BLaER1 (cell line): ENCODE results near the gene MIR17HG.

Experiments used
- H3K27ac ChIP-seq: shearing (Covaris generic); formaldehyde crosslinking; 2 replicates; pipeline ENCODE4 v1.8.1; 2022
- H3K27me3 ChIP-seq: shearing (Covaris generic); formaldehyde crosslinking; 2 replicates; pipeline ENCODE4 v1.8.1; 2022
- H3K36me3 ChIP-seq: shearing (Covaris generic); formaldehyde crosslinking; 2 replicates; pipeline ENCODE4 v1.8.1; 2022
- H3K4me1 ChIP-seq: shearing (Covaris generic); formaldehyde crosslinking; 2 replicates; pipeline ENCODE4 v1.8.1; 2022
- H3K4me2 ChIP-seq: shearing (Covaris generic); formaldehyde crosslinking; 2 replicates; pipeline ENCODE4 v1.8.1; 2022
- H3K4me3 ChIP-seq: shearing (Covaris generic); formaldehyde crosslinking; 2 replicates; pipeline ENCODE4 v1.8.1; 2022
- H3K9ac ChIP-seq: shearing (Covaris generic); formaldehyde crosslinking; 2 replicates; pipeline ENCODE4 v1.8.1; 2022
- H3K9me3 ChIP-seq: shearing (Covaris generic); formaldehyde crosslinking; 2 replicates; pipeline ENCODE4 v1.8.1; 2022
- H4K20me1 ChIP-seq: shearing (Covaris generic); formaldehyde crosslinking; 2 replicates; pipeline ENCODE4 v1.8.1; 2022
- Cebpa-rat ChIP-seq: shearing (Covaris generic); IDR thresholded peaks from 2 replicates; pipeline ENCODE4 v1.8.1; 2022

Gene MIR17HG

DNA sequence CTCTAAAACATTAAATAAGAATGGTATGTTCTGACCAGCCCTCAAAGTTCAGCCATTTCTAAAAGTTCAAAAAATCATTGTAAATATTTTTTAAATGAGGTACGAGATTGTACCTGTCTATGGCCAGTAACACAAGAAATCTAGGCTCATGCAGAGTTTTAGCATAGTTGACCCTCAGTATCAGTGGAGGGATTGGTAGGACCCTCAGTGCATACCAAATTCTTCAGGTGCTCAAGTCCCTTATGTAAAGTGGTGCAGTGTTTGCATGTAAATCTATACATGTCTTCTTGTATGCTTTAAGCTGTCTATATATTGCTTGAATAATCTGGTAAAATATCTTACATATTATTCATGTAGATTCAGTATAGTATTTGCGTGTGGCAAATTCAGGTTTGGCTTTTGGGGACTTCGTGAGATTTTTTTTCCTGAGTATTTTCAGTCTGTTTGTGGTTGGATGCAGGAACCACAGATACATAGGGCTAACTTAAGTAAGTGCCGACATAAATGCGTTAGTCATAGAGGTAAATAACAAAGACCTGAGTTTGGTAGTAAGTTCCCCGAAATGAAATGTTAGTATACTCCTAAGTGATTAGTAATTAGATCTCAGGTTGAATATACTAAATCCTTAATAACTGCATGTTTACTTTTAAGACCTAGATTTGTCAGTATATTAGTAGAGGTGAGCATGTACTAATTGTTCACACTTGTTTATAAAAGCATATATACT is 7.8 kb downstream of the MIR17HG start:
- H3K27ac ChIP-seq = no peak overlapping the region
- H3K9me3 ChIP-seq = no peaks in the 10 kb centered on the region
- peaks cover 100% of the 10 kb centered on the region for H4K20me1 ChIP-seq
- H3K4me3 ChIP-seq = no peak overlapping the region
- no peaks in the 10 kb centered on the region for H3K27me3 ChIP-seq
- peaks cover 82% of the 10 kb centered on the region for H3K36me3 ChIP-seq
- no peak for TF ChIP-seq Cebpa-rat
- no peak overlapping the region for H3K4me2 ChIP-seq
- H3K4me1 ChIP-seq = peaks cover 30% of the 10 kb centered on the region
- no peak overlapping the region for H3K9ac ChIP-seq

DNA sequence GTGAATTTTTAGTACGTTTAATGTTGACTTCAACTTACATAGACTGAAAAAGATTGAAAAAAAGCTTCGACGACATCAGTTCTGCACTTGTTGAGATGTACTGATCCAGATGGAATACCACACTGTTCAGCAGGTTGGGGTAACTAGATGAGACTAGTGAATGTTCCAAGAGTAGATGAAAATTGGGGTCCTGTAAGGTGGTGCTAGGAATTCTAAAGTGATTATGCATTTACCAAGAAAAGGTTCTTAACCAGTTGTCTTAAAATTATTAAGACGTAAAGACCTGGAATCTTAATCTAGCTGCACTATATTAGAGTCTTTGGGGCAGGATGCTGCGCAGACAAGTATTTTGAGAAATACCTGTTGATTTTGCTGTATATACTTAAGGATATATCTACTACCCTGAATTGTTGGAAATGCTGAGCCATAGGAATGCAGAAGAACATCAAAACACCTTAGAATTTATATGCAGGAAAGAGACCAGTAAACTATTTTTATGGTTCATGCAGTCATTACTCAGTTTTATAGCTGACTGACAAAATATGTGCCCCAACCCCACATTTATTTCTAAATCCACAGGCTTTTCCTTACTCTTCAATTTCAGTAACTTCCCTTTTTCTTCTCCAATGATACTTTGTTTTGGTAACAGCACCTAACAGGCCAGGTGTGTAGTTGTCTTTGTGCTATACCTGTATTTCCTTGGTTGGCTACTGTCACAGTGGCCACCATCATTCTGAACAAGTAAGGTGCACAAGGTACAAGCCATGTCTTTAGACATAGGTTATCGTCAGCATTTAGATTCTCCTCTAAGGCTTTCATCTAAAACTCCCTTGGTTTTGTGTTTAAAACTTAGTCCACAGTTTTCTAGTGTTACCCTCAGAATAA is 8.6 kb downstream of the MIR17HG start:
- Histone ChIP-seq H4K20me1 (peaks cover 99% of the 10 kb centered on the region), H3K27me3 (no peaks in the 10 kb centered on the region), H3K4me2 (no peak overlapping the region), H3K27ac (no peak overlapping the region), H3K4me1 (peaks cover 22% of the 10 kb centered on the region), H3K9ac (no peak overlapping the region), H3K36me3 (peaks cover 74% of the 10 kb centered on the region), H3K9me3 (no peaks in the 10 kb centered on the region), H3K4me3 (no peak overlapping the region)
- no peak for TF ChIP-seq Cebpa-rat

DNA sequence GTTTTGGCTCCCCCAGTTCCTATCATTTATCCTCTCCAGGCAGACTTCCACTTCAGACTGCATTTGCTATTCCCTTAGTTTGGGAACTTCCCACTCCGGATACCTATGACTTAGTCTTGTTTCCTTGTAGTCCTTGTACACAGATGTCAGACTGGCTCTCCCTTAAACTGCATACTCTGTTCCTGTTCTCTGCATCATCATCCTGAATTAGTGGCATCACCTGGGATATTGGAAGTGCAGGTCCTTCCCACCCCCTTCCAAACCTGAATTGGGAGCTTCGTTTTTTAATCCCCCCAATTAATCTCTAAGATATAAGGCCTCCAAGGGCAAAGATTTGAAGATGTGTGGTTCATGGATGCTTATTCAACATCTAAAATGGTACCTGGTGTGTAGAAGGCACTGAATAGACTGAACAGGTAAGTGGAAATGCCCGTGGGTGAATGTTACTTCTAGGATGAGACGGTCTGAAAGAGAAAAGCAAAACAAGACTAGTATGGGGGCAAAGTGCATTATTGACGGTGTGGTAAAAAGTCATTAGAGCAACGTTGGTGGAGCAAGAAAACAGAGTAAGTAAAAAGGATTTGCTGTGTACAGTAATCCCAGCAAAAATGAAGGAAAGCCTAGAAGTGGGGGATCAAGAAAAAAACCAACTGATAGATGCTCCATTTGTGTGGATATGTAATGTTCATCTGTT is 9.6 kb downstream of the MIR17HG start:
- Histone ChIP-seq H3K9ac (no peak overlapping the region), H3K36me3 (peaks cover 64% of the 10 kb centered on the region), H3K9me3 (no peaks in the 10 kb centered on the region), H3K4me3 (no peak overlapping the region), H3K27me3 (no peaks in the 10 kb centered on the region), H3K27ac (no peak overlapping the region), H4K20me1 (peaks cover 95% of the 10 kb centered on the region), H3K4me1 (peaks cover 12% of the 10 kb centered on the region), H3K4me2 (no peak overlapping the region)
- TF ChIP-seq Cebpa-rat = no peak

DNA sequence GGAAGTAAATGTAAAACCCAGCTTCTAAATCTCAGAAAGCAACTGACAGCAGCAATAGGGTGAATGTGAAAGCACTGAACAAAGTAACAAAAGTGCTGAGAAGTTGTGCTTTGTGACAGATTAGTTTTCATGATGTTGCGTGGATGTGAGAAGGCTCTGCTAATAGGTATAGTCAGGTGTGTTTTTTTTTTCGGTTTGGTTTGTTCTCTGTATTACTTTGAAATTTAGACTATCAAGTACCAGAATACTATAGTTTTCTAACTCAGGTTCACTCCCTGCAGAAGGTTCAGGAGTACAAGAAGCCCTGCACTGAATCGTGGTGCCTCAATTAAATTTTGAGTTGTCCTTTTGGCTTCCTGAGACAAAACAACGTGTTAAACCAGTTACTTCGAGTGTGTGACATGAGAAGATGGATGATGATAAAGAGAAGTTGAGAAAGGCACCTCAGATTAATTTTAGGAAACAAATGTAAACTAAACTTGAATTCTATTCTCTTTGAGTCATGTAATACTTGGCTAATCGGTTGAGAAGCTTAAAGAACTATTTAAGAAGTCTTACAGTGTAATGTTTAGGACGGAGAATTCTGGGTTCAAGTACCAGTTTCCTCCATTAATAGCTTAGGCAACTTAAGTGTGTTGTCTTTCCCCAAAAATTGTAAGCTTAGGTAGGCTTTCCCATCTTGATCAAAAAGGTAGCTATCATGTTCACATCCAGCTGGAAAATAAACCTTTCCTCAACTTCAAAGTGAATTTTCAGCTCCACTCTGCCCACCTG is 10.3 kb downstream of the MIR17HG start:
- H3K9me3 ChIP-seq = no peaks in the 10 kb centered on the region
- no peak overlapping the region for H3K4me2 ChIP-seq
- peaks cover 92% of the 10 kb centered on the region for H4K20me1 ChIP-seq
- no peak overlapping the region for H3K4me3 ChIP-seq
- peaks cover 4% of the 10 kb centered on the region; the same call in 1 of the 2 replicates for H3K4me1 ChIP-seq
- no peak overlapping the region for H3K9ac ChIP-seq
- no peaks in the 10 kb centered on the region for H3K27me3 ChIP-seq
- no peak for TF ChIP-seq Cebpa-rat
- H3K27ac ChIP-seq = no peak overlapping the region
- peaks cover 57% of the 10 kb centered on the region for H3K36me3 ChIP-seq

DNA sequence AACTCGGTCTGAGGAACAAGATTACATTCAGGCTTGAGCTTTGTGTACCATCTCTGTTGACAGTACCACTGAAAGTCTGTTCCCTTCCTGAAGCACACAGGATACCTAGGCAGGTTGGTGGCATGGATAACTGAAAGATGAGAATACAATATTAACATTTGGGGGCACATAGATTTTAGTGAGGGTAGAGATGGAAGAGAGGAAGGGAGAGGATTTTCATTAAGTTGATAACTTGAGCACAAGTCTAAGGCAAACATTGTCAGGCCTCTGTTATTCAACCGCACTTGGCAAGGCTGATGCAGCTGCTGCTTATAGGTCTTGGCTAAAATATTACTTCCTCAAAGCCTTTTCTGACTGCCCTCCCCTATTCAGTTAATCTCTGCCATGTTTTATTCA is 10.9 kb downstream of the MIR17HG start:
- Histone ChIP-seq H3K9ac (no peak overlapping the region), H4K20me1 (peaks cover 92% of the 10 kb centered on the region), H3K36me3 (peaks cover 51% of the 10 kb centered on the region), H3K27ac (no peak overlapping the region), H3K4me1 (peaks cover 3% of the 10 kb centered on the region; the same call in 1 of the 2 replicates), H3K4me2 (no peak overlapping the region), H3K9me3 (no peaks in the 10 kb centered on the region), H3K27me3 (no peaks in the 10 kb centered on the region), H3K4me3 (no peak overlapping the region)
- no peak for TF ChIP-seq Cebpa-rat

DNA sequence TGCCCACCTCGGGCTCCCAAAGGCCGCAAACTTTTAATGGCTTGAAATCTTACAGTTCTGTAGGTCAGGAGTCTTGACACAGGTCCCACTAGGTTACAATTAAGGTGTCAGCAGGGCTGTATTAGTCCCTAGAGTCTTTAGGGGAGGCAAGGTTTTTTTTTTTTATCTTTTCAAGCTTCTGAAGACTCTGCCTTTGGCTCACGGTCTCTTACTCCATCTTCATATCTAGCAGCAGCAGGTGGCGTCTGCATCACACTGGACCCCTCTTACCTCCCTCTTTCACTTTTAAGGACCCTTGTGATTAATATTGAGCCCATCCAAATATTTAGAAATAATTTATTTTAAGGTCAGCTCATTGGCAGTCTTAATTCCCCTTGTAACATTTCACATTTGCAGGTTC is 11.6 kb downstream of the MIR17HG start:
- Histone ChIP-seq H3K9me3 (no peaks in the 10 kb centered on the region), H3K27me3 (no peaks in the 10 kb centered on the region), H3K36me3 (peaks cover 44% of the 10 kb centered on the region), H3K4me3 (no peak overlapping the region), H3K9ac (no peak overlapping the region), H4K20me1 (peaks cover 91% of the 10 kb centered on the region), H3K4me2 (no peak overlapping the region), H3K27ac (no peak overlapping the region), H3K4me1 (peaks cover 3% of the 10 kb centered on the region; the same call in 1 of the 2 replicates)
- no peak for TF ChIP-seq Cebpa-rat

DNA sequence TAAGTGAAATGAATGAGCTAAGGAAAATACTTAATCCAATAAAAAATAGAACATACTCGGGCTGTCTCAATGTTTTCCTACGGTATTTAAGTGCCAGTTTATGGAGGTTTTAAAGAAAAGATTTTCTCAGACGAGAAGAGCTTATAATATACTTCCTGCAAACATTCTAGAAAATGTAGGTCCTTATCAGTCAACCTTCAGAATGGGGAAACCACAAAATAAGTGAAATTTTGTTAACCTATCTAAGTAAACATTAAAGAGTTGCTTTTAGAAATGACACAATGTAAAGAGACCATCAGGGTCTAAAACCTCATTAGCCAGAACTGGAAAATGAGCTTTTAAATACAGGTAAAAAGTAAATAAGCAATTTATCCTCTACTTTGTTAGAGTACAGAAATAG is 12.1 kb downstream of the MIR17HG start:
- no peak overlapping the region for H3K4me2 ChIP-seq
- TF ChIP-seq Cebpa-rat = no peak
- H3K4me1 ChIP-seq = peaks cover 3% of the 10 kb centered on the region; the same call in 1 of the 2 replicates
- H3K9ac ChIP-seq = no peak overlapping the region
- H3K9me3 ChIP-seq = no peaks in the 10 kb centered on the region
- no peak overlapping the region for H3K4me3 ChIP-seq
- peaks cover 85% of the 10 kb centered on the region for H4K20me1 ChIP-seq
- no peaks in the 10 kb centered on the region for H3K27me3 ChIP-seq
- H3K27ac ChIP-seq = no peak overlapping the region
- H3K36me3 ChIP-seq = peaks cover 39% of the 10 kb centered on the region

DNA sequence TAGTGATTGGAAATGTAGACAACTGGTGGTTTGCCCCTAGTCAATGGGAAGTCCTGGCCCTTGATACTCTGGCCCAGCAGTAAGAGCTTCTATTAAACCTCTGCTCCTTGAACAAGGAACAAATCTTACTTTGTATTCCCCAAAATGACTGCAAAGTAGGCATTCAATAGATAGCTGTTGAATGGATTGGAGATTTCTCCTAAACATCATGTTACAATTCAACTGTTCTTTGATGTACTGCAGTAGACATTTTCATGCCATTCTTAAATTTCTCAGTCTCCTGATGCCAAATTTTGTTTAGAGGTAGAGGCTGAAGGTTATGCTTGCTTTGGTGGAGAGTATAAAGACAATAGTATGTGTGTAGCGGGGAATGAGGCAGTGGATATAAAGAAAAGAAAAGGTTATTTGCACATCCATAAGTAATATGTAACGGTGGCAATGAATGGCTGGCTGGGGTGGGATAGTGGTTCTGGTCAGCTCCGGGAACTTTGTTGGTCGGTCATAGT is 12.8 kb downstream of the MIR17HG start:
- no peaks in the 10 kb centered on the region for H3K9me3 ChIP-seq
- H3K4me1 ChIP-seq = peaks cover 3% of the 10 kb centered on the region; the same call in 1 of the 2 replicates
- no peak overlapping the region for H3K9ac ChIP-seq
- no peak overlapping the region for H3K4me2 ChIP-seq
- no peak overlapping the region for H3K27ac ChIP-seq
- H3K36me3 ChIP-seq = peaks cover 32% of the 10 kb centered on the region
- TF ChIP-seq Cebpa-rat = no peak
- no peak overlapping the region for H3K4me3 ChIP-seq
- H4K20me1 ChIP-seq = peaks cover 79% of the 10 kb centered on the region
- H3K27me3 ChIP-seq = no peaks in the 10 kb centered on the region

DNA sequence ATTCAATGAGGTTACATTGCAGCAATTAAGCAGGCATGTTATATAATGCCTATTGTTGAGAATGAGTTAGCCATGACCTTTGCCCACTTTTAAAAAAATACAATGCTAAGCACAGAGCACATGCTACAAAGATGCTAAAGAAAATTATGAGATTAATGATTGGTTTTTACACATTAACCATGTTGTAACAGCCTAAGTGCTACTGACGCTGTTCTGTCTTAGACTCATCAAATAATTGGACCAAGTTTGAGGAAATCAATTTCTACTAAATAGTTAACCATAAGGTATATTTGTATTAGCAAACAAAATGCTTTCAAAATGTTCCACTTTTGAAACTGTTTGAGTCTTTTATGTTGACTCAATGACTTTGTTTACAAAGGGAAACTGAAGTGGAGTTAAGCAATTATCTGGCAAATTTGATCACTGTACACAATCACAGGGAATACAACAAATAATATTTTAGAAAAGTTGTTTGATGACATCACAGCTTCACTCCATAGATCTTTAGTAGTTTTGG is 14.3 kb downstream of the MIR17HG start:
- Histone ChIP-seq H3K36me3 (peaks cover 17% of the 10 kb centered on the region), H3K27ac (no peak overlapping the region), H3K9ac (no peak overlapping the region), H4K20me1 (peaks cover 72% of the 10 kb centered on the region), H3K4me1 (peaks cover 3% of the 10 kb centered on the region; the same call in 1 of the 2 replicates), H3K9me3 (no peaks in the 10 kb centered on the region), H3K27me3 (no peaks in the 10 kb centered on the region), H3K4me3 (no peak overlapping the region), H3K4me2 (no peak overlapping the region)
- no peak for TF ChIP-seq Cebpa-rat
